Kidney (tissue), 14 donors: ENCODE measurements around the gene MCRIP2. TPM values are rescaled to one million over a fixed set of nuclear protein-coding genes. Genes with fewer than 3 reads are reported as not detected.

Experiments used
- DNase-seq, 5 donors: peaks; one replicate each; pipeline ENCODE4 v3.0.0-alpha.2; 2013 to 2020
- FAIRE-seq: peaks from 2 replicates; lab custom pipeline; 2012; peaks lifted over from hg19 to GRCh38; lab: Jason Lieb, UNC
- H3K27ac ChIP-seq, 2 donors: one replicate each; pipeline ENCODE4 v1.7.0; 2013; ENCODE audit warnings: low read depth in 2 of 2, low read length in 2 of 2, inconsistent platforms in 1 of 2
- H3K27me3 ChIP-seq: one replicate; pipeline ENCODE4 v1.7.1; 2013; ENCODE audit warnings: low read length, inconsistent platforms; ENCODE audit not compliant: control insufficient read depth, insufficient read depth
- H3K36me3 ChIP-seq, 3 donors: one replicate each; pipeline versions ENCODE4 v1.7.0 to v1.7.1; 2013; ENCODE audit warnings: low read length in 3 of 3, control low read depth in 1 of 3, inconsistent platforms in 1 of 3; ENCODE audit not compliant: insufficient read depth in 3 of 3, control insufficient read depth in 2 of 3
- H3K4me1 ChIP-seq, 3 donors: one replicate each; pipeline versions ENCODE4 v1.7.0 to v1.7.1; 2013; ENCODE audit warnings: low read length in 3 of 3, inconsistent platforms in 1 of 3, low read depth in 1 of 3; ENCODE audit not compliant: control insufficient read depth in 2 of 3, insufficient read depth in 2 of 3
- H3K4me3 ChIP-seq, 3 donors: one replicate each; pipeline versions ENCODE4 v1.7.0 to v1.8.1; 2013; ENCODE audit warnings: low read length in 3 of 3, control low read depth in 1 of 3, inconsistent platforms in 1 of 3
- H3K9ac ChIP-seq, 3 donors: one replicate each; pipeline versions ENCODE4 v1.7.0 to v1.7.1; 2013; ENCODE audit warnings: low read length in 3 of 3, control low read depth in 1 of 3, inconsistent platforms in 1 of 3
- H3K9me3 ChIP-seq, 3 donors: one replicate each; pipeline versions ENCODE4 v1.7.0 to v1.7.1; 2013; ENCODE audit warnings: low read length in 3 of 3, control low read depth in 1 of 3, inconsistent platforms in 1 of 3; ENCODE audit not compliant: control insufficient read depth in 2 of 3, insufficient read depth in 1 of 3
- CTCF ChIP-seq: IDR thresholded peaks from 3 replicates; pipeline ENCODE4 v1.5.1; 2012; ENCODE audit warnings: mild to moderate bottlenecking, moderate library complexity, borderline replicate concordance; ENCODE audit not compliant: insufficient read depth; ENCODE audit errors: extremely low read depth
- intact Hi-C: fragments of 100-400 bp; cut with DNase I; formaldehyde crosslinking; loops from one replicate; pipeline ENCODE4 v1.11.1; 2022
- polyA plus RNA-seq: library from polyadenylated mRNA; stranded (reverse); fragments of 350-450 nt; fragmentation: Illumina TruSeq; extraction: RNeasy Lipid Tissue Mini Kit (QIAGEN cat#74804); gene quantifications from one replicate; pipeline ENCODE4 v1.2.3, GENCODE V29; 2014; ENCODE audit warnings: low read depth, low replicate concordance; ENCODE audit not compliant: insufficient read depth
- total RNA-seq: library from RNA; stranded (reverse); fragmentation: NEBNext Ultra II Directional; extraction: Animal tissue kit (Norgen Biotek cat#: 25700); gene quantifications from one replicate; pipeline ENCODE4 v1.2.1, GENCODE V29; 2021
- donor health status: control.
- donor health status: control.
- donor health status: control.
- donor health status: control.
- donor health status: control.
- donor health status: DM: yes; HTN: yes; CAD: no.
- donor health status: Normal renal cell carcinoma (clear cell type).

The MCRIP2 gene
- total and polyA plus RNA-seq, 2 donors from 2014 or later, result 36.9 to 265 TPM

DNA sequence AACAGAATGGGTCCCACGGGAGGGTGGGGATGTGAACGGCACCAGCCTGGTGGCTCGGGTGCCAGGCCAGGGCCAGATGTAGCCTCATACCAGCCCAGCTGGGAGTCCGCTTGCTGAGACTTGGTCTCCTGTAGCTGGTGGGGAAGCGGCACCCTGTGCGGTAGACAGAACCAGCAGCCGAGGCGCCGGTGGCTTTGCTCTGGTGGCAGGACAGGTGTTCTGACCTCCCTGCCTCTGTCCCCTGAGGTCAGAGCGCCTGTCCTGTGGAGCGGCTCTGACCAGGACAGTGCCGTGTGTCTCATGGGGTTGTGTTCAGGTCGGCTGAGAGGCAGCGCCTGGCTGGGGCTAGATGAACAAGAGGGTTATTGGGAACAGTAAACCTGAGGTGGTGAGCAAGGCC, 31.6 kb upstream of the MCRIP2 start:
- Histone ChIP-seq H3K4me1 (peaks cover 0 to 5% (median 0%) of the 10 kb centered on the region in 3 donors), H3K9me3 (peaks cover 0 to 3% (median 0%) of the 10 kb centered on the region in 3 donors), H3K27me3 (no peaks in the 10 kb centered on the region), H3K9ac (no peak overlapping the region), H3K4me3 (no peak overlapping the region), H3K36me3 (peaks cover 0 to 5% (median 4%) of the 10 kb centered on the region in 3 donors), H3K27ac (no peak overlapping the region)
- TF ChIP-seq CTCF, result no peak
- FAIRE-seq (no peak), DNase-seq (no peak)
- intact Hi-C loops, result no loop called here

DNA sequence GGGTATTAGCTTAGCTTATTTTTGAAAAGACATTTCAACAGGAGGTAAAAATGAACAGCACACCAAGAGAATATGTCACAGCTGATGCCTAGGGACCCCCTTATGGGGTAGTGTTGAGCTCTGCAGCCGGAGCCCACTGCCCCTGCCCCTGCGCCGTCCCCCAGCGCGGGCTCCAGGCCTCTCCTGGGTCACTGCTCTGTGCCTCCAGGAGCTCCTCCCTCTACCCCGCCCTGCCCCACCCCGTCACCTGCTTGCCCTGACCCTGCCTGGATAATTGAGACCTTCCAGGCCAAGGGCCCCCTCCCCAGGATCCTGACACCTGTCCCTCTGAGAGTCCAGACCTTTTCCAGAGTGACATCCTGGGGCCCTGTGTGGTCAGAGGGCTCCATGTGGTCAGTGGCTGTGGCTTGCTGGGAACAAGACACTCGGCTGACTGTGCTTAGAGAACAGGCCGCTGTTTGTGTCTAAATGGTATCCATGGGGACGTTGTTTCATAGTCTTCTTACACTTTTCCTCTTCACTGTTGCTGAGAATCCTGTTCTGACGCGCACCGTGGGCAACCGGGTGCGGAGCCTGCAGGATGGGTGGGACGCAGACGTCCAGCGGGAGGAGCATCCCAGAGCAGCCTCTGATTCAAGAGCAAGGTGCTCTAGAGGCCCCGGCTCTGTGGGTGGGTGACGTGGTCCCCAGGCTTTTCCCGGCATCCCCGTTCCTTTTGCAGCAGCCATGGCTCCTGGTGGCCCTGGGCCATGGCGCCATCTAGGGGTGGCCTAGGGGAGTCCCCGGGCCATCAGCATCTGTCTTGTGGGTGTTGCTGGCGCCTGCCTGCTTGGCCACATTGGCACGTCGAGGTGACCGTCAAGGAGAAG, 30.9 kb upstream of the MCRIP2 start:
- Histone ChIP-seq H3K27me3 (no peaks in the 10 kb centered on the region), H3K27ac (peak overlapping the region in 1 of 2 donors; percentile 14), H3K4me1 (peaks cover 0 to 5% (median 0%) of the 10 kb centered on the region in 3 donors), H3K9me3 (no peaks in the 10 kb centered on the region), H3K4me3 (no peak overlapping the region), H3K36me3 (peaks cover 0 to 5% (median 4%) of the 10 kb centered on the region in 3 donors), H3K9ac (no peak overlapping the region)
- intact Hi-C loops, result no loop called here
- no peak for FAIRE-seq
- DNase-seq, result peak in 3 of 5 donors; percentile 60 to 86 (median 61)
- TF ChIP-seq CTCF, result peak; percentile 75

- TF ChIP-seq CTCF, result no peak
- no peak overlapping the region for H3K27ac ChIP-seq
- no peak overlapping the region for H3K9ac ChIP-seq
- no peak overlapping the region for H3K4me3 ChIP-seq
- H3K36me3 ChIP-seq, result peaks cover 0 to 5% (median 4%) of the 10 kb centered on the region in 3 donors
- H3K4me1 ChIP-seq, result peaks cover 0 to 3% (median 0%) of the 10 kb centered on the region in 3 donors
- DNase-seq (peak in 2 of 5 donors; percentile 41 to 46), FAIRE-seq (no peak)
- H3K9me3 ChIP-seq, result no peaks in the 10 kb centered on the region
- intact Hi-C loops, result no loop called here
- H3K27me3 ChIP-seq, result no peaks in the 10 kb centered on the region
These were observed 26.5 kb upstream of the MCRIP2 start for GRCh38 chr16:615122-615521.
